Stimulated activated CD4-positive, alpha-beta T cell treated with anti-CD3 and anti-CD28 coated beads, Interleukin-4, amount 100 ng/mL, for 1 hour (primary cell): Measurements from ENCODE around the gene MTFR2.
A peak's percentile ranks its signal among the peaks of the same experiment; 100 is the strongest.
"Not testable (repeated sequence)": the region's sequence is repeated elsewhere in the genome, so short reads cannot be mapped to it uniquely, and the experiment has no call there.

Source experiments
- DNase-seq: peaks from one replicate; pipeline ENCODE4 v3.0.0-alpha.2; 2020

The MTFR2 gene

DNA sequence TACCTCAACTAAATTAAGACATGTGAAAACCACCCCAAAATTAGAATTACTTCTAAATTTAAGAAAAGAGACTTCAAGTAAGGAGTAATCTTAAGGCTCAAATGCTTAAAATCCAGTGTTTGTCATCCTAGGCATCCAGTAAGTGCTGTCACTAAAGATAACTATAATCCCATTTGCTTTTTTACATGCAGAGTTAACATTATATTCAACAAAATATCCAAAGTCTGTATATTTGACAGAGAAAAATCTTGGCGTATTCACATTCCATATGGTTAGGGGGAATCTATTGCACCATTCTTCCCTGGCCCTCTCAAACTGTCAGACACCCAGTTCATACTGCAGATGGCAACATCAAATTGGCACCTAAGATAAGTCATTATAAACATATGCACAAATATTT is 17.4 kb downstream of the MTFR2 start:
- no peak for DNase-seq

DNA sequence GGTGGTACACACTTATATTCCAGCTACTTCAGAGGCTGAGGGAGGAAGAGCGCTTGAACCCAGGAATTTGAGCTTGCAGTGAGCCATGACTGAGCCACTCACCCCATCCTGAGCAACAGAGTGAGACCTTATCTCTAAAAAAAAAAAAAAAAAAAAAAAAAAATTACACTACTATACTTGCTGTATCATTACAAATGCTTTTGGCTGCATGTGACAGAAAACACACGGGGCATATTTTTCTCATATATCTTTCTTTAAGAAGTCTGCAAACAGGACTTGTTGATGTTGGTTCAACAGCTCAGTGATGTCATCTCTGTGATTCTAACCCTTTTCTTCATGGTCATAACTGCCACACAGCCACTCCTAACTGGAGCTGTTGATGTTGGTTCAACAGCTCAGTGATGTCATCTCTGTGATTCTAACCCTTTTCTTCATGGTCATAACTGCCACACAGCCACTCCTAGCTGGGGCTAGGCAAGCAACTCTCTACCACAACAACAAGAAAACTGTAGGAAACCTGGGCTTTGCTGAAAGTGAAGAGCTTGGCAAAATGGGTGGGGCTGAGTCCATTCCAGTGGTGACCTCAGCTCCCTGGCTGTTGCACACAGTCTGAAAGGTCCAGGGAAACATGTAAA is 19.8 kb downstream of the MTFR2 start:
- no peak for DNase-seq

DNA sequence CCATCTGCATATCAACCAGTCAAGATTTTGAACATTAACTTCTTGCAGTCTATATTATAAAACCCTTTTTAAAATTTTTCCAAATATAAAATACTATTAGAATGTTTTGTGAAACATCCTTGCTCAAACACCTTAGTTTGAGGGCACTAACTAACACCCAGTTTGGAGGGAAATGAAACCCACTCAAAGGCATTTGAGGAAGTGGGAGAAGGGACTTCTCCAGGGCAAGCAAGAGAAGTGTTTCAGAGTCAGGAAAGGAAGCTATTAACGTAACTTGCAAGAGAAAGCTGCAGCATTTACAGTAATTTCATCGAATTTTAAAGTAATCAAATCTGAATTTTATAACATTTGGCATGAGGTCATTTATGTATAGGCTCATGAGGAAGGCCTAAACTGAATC is 21.3 kb downstream of the MTFR2 start:
- DNase-seq = no peak

DNA sequence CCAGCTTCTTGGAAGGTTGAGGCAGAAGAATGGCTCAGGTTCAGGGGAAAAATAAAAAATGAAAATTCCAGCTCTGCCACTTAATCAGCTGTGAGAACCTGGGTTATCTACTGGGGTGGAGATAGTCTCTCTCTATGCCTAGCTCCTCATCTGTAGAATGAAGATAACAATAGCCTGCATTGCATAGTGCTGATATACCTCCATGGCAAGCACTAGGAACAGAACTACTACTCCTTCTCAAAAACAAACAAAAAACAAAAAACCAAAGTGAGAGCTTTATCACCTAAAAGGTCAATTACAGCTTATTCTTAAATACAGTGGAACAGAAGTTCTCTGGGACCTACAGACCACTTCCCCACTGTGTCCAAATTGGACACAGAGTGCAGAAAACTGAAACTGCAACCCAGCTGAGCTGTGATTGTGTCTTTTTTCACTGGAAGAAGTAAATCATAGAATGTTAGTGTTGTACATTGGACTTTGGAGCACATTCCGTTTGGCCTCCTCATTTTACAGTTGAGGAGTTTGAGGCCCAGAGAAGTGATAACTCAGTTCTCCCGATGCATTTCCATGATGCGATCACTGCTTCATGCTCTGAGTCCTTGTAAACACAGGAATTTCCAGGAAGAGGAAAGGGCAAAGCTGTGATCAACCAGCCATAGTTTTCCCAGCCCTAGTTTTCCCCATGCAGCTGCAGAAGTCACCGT is 23.3 kb downstream of the MTFR2 start:
- DNase-seq = no peak

DNA sequence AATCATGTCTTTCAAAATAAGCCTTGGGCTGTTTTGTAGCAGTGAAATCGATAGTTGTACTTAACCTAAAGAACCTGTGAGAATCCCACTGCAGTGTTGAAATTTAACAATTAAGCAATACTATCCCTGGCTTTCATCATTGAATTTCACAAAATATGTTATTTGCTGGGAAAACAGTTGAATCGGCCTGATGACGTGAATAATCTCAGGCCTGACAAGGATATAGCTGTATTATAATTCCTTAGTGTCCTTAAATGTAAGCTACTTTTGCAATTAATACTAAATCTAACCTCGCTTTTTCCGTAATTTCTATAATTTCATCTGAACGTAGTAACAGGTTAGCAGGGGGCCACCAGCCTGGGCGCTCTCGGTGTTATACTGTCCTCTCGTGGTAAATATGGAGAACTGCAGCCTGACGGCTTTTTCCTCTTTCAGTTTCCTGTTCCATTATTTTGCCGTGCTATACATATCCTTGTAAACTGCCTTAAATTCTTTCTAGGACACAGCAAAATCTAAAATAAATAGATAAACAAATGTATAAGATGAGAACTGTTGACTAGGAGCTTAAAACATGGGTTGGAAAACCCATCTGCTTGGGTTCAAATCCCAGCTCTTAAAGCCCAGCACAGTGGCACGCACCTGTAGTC is 24.0 kb downstream of the MTFR2 start:
- peak; percentile 40 for DNase-seq

DNA sequence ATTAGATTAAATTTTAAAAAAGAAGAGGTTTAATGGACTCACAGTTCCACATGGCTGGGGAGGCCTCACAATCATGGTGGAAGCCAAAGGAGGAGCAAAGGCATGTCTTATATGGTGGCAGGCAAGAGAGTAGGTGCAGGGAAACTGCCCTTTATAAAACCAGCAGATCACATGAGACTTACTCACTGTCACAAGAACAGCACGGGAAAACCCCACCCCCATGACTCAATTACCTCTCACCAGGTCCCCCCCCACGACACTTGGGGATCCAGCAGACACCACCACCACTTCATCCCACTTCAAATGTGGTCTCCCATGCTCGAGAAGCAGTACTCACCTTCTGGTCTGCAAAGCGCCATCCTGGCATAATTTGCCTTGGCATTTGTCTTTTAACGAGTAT is 24.6 kb downstream of the MTFR2 start:
- peak; percentile 23 for DNase-seq

DNA sequence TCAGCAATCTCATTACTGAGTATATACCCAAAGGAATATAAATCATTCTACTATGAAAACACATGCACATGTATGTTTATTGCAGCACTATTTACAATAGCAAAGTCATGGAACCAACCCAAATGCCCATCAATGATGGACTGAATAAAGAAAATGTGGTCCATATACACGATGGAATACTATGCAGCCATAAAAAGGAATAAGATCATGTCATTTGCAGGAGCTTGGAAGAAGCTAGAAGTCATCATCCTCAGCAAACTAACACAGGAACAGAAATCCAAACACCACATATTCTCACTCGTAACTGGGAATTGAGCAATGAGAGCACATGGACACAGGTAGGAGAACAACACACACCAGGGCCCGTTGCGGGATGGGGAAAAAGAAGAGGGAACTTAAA is 25.1 kb downstream of the MTFR2 start:
- not testable (repeated sequence) for DNase-seq

DNA sequence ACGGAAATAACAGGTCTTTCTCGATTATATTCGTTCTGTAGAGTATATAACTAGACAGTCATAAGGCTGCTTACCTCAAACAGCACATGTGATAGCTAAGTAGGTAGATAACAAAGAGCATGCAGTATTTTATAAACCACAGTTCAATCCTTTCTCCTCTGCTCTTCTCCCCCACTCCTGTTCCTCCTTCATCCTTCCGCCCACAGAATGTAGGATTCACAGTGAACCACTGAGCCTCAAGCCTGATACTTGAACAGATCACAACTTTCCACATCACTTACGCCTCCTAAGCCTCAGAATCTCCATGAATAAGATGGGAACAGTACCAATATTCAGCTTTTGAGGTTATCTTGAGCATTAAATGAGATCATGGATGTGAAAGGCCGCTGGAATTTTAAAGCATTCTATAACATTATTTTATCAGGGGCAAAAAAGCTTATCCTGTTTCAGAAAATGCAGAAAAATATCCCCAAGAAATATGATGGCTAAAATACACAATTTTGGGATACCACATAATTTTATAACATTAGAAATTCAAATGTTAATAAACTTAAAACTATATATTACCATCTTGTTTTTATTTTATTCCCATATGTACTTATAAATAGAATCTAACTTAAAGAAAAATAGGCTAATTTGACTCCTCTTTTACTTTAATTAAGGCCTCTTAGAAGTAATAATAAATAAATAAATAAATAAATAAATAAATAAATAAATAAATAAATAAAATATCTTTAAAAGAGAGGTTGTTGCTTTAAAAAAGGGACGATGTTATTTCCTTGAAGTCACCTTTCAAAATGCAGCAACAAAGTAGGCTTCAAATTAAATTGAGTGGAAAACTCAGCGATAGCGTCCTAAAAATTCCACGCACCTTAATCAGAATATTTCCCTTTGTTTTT is 33.4 kb downstream of the MTFR2 start:
- DNase-seq = no peak

DNA sequence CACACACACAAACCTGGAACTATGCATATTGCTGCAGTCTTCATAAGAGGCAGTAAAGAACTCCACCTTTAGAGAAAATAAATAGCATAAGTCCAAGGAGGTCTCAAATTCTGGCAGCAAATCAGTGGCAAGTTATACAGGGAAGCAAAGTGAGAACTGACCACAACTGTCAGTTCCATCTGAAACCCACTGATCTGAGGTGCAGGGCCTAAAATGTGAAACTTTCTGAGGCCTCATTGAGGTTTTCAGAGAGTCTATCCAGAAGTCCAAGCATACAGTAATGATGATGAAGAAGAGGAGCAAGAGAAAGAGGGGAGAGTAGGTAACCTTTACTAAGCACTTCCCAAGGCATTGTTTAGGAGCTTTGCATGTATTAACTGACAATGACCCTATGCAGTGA is 36.3 kb downstream of the MTFR2 start:
- no peak for DNase-seq

DNA sequence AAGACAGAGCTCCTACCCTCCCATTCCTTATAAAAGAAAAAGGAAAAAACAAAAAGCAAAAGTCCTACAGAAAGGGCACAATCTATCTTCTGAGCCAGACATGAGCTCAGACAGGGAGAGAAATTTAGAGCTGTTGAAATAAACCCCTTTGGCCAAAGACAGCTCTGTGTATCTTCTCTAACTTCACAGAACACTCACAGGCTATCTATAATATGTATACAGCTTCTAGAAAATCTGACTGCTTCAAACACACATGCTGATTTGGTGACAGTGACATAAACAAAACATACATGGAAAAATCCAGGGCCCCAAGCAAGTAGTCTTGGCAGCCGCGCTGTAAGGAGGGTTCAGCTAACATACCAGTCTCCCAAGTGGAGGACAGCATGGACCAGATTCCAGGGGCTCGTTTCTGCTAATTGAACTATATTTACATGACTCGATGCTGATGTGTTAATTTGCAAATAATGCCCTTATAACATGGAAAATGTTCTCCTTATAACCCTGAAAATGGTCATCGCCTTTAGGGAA is 37.0 kb downstream of the MTFR2 start:
- no peak for DNase-seq

DNA sequence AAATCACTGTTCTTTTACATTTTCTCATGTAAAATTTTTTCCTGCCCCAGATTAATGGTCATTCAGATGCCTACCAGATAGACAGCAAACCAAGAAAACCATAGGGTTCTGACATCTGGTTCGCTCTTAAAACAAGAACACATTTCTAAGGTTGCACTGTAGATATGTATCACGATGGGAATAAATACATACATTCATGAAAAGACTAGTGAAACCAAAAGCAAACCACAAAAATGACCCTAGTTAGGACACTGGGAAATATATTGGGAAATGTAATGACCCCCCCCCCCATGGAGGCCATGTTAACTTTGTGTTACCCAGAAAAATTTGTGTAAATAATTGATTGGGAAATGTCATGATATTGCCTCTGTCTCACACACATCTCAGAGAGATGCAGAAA is 37.5 kb downstream of the MTFR2 start:
- DNase-seq = no peak

DNA sequence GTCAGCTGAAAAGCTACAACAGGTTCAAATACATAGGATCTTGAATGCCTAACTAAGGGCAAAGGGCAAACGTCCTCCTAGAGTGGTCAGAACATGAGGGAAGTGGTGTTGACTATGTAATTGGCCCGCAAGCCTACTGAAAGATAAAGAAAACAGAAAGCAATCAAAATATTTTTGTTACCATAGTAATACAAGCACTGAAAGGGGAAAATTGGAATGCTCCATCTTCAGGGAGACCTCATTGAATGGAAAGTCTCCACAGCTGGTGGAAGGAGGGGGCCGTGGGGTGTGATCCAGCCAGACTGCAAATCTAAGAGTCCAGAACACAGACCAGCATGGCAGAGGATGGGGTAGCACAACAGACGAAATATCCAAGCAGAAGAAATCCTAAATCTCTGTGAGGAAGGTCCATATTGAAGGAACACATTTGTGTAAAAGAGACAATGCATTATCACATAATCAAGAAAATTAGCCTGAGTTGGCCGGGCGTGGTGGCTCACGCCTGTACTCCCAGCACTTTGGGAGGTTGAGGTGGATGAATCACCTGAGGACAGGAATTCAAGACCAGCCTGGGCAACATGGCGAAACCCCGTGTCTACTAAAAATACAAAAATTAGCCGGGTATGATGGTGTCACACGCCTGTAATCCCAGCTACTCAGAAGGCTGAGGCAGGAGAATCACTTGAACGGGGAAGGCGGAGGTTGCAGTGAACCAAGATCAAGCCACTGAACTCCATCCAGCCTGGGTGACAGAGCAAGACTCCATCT is 39.5 kb downstream of the MTFR2 start:
- no peak for DNase-seq

DNA sequence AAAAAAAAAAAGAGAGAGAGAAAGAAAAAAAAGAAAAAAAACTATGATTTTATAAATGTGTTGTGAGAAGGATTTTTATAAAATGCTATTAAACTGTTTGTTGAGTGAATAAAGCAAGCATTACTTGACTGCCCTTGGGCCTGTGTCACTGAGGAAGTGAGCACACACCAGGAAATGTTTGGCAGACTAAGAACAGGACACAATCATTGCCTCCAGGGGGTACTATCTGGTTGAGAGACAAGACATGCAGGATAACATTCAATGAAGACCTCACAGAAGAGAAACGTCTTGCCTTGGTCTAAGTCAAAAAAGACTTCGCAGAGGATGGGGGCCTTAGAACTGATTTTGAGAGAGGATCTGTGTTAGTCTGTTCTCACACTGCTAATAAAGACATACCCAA is 40.6 kb downstream of the MTFR2 start:
- DNase-seq = no peak

DNA sequence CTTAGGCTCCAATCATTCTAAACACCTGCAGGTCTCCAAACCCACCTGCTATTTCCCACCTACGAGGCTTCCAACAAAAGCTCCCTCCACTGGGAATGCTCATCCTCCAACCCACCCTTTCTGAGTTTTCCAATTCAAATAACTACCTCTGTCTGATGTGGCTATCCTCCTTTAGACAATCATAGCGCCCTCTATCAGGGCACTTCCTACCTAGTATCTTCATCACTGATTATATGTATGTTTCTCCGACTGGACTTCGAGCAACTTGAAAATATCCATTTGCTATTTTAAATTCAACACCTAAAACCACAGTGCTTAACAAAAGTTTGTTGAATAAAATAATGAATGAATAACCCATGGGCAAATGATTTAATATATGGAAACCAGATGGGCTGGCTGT is 41.3 kb downstream of the MTFR2 start:
- DNase-seq = no peak

DNA sequence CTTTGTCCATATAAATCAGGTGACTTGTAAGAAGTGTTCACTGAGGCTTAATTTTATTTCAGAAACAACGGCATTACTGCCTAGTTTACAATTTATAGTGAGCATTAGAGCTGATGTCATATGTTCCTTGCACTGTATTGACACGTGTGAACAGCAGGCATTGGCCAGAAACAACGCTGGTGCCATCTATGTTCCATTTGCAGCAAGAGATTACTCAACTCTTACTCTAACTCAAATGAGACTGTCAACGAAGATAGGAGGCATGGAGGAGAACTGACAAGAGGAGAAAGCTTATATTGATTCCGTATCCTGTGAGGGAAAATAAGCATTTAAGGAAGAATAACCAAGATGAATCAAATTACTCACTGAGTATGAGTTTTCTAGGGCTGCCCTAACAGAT is 48.4 kb downstream of the MTFR2 start:
- DNase-seq = no peak

DNA sequence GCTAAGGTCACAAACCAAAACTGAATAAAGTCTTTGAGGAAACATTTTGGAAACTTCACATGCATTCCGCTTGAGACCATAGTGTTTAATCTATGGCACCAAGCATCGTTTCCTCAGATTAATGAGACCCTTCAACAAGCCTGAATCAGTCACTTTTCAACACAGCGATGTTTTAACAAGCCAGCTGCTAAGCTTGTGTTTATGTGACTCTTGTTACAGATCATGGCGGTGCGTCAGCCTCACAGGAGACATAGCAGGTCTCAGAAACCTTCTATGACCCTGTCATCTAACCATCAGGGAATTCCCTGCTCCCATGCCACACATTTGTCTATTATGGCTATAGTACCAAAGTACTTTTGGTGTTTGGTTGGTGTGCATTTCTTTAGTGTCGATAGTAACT is 57.2 kb downstream of the MTFR2 start:
- no peak for DNase-seq

DNA sequence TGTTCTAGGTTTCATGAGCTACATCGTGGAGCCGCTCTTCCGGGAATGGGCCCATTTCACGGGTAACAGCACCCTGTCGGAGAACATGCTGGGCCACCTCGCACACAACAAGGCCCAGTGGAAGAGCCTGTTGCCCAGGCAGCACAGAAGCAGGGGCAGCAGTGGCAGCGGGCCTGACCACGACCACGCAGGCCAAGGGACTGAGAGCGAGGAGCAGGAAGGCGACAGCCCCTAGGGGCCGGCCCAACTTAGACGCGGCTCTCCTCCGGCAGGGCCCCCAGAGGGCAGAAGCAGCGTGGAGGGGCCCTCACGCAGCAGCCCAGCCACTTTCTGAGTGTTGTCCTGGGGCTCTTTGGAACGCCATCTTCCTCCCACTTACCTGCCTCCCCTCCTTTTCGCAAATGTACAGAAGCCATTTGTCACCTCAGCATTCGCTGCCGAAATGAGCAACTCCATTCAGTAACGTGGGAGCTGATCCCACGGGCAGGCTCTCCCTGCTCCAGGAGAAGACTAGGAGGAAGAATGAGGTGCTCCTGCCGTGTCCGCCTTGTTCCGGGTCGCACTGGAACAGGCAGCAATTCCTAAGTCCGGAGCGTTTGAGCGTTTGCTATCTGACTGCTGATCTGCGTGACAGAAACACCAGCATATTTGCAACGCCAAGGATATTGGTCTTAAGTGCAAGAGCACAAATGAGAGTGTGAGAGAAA is 58.4 kb downstream of the MTFR2 start:
- no peak for DNase-seq

DNA sequence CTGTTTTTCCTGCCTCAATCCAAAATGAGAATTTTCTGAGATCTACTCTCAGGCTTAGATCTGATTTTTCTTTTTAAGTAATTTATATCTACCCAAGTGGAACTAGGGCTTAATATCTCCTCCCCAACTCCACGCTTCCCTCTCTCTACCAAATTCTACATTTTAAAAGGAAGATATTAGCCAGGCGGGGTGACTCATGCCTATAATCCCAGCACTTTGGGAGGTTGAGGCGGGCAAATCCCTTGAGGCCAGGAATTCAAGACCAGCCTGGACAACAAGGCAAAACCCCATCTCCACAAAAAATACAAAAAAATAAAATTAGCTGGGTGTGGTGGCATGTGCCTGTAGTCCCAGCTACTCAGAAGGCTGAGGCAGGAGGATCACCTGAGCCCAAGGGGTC is 61.0 kb downstream of the MTFR2 start:
- DNase-seq = no peak

DNA sequence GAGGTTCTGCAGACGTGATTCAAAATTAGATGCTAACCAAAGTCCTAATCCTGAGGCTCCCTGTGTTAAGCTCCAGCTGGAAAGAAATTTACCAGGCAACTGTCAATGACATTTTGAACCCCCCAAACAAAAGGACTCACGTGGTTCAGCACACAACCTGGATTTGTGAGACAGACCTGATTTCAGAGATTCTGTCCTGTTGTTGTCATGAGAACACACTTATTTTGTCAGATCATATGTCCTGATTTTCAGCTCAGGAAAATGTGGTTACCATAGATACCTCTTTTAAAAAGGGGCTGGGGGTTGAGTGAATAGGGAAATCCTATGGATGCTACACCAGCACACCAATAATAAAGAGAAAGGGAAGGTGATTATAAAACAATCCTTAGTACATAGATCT is 61.6 kb downstream of the MTFR2 start:
- DNase-seq = no peak

DNA sequence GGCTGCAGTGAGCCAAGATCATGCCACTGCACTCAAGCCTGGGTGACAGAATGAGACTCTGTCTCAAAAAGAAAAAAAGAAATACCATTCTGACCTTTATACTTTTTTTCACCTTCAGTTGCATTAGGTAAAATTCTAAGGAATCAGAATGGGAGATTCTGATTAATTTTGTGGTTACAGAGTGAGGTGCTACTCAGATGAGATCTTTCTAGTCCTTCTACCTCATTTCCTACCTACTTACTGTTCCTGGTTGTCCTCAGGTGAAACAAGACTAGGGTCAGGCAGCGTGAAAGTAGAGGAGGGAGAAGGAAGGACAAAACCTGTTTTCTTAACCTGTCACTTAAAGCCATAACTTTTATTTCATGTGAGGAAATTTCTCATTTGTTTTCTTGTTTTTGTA is 63.7 kb downstream of the MTFR2 start:
- DNase-seq = no peak

DNA sequence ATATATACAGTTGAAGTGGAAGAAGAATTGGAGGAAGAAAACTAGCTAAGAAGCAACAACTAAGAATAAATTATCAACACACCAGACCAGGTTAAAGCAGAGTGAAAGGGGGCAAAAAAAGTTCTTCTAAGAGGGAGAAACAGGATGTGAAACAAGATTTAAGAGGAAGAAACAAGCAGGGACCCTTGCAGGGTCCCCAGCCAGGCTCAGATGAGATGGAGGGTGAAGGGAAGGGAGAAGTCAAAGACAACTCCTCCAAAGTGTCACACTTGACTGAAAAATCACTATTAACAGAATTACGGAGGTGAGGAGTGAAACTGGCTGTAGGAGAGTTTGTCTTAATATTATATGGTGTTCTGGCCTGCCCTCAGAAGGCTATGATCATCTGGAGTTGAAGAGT is 65.4 kb downstream of the MTFR2 start:
- DNase-seq = no peak

DNA sequence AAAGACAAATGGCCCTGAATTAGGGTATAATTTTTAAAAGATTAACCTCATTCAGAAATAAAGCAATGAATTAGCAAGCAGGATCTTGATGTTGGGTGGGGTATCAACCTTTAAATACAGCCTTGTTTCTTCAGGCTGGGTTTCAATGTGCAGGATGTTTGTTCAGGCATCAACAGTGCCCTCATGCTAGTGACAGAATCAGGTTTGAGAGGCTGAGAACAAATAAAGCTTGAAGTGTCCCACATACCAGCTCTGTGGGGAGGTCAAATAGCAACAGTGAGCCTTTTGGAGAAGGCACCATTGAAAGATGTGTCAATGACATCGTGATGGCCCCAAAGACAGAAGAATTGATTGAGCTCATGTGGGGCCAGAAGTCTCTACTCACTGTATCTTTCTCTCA is 68.2 kb downstream of the MTFR2 start:
- DNase-seq = no peak
